Measurements from ENCODE around the gene HOXC5.

HOXC5 gene

DNA sequence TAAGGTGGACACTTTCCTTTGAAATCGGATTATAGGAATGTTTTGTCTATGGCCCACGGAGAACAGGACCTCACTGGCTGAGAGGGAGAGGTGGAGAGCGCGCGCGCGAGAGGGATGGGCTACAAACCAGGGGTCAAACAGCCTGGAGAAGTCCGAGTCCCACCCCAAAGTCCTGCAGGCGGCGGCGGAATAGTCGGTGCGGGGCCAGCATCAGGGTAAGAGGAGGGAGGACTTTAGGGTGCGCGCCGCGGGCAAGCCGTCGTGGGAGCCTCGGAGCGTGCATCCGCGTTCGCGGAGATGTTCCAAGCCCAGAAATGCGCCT, 27.4 kb upstream of the HOXC5 start:
- Histone ChIP-seq H3K27me3 (ENCODE audit: control insufficient read depth, insufficient read depth, low read length) (peaks cover 95% of the 10 kb centered on the region), H3K9ac (ENCODE audit: low read depth, low read length) (no peak overlapping the region), H3K4me3 (ENCODE audit: low read depth, low read length) (peak overlapping the region; percentile 18), H3K9me3 (ENCODE audit: control insufficient read depth, insufficient read depth, low read length) (no peaks in the 10 kb centered on the region), H3K36me3 (ENCODE audit: control insufficient read depth, insufficient read depth, low read length) (no peaks in the 10 kb centered on the region), H3K4me1 (ENCODE audit: control insufficient read depth, insufficient read depth, low read length) (no peaks in the 10 kb centered on the region)

DNA sequence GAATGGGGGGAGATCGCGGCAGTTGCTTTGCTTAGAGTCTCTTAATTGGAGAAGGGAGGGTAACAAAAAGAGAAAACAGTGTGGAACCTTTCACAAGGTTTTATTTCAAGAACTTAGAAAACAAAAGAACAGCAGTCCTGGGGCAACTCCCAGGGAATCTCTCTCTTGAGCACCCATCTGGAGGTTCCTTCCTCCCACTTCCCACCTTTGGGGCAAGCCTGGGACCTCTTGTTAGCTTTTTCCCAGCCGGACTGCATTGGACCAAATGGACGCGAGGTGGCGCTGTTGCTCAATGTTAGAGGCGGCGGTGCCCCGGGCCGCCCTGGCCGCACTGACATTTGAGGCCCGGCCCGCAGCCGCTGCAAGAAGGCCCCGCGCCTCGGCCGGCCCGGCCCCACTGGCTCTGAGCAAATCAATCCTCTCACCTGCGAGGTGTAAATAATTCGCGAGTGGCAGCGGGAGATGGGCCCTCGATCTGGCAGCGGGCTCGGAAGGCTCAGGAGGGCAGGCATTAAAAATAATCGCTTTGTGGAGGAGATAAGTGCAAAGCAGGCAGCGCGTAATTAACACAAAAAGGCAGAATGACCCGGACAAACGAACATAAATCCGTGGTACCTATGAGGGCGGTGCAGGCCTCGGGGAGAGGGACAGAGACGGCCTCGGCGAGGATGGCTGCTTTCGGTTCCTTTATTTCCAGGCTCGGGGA, 26.8 kb upstream of the HOXC5 start:
- Histone ChIP-seq H3K27me3 (ENCODE audit: control insufficient read depth, insufficient read depth, low read length) (peaks cover 95% of the 10 kb centered on the region), H3K36me3 (ENCODE audit: control insufficient read depth, insufficient read depth, low read length) (no peaks in the 10 kb centered on the region), H3K4me1 (ENCODE audit: control insufficient read depth, insufficient read depth, low read length) (no peaks in the 10 kb centered on the region), H3K9ac (ENCODE audit: low read depth, low read length) (no peak overlapping the region), H3K4me3 (ENCODE audit: low read depth, low read length) (peak overlapping the region; percentile 32), H3K9me3 (ENCODE audit: control insufficient read depth, insufficient read depth, low read length) (no peaks in the 10 kb centered on the region)

- Histone ChIP-seq H3K4me3 (ENCODE audit: low read depth, low read length) (peak overlapping the region; percentile 32), H3K27me3 (ENCODE audit: control insufficient read depth, insufficient read depth, low read length) (peaks cover 95% of the 10 kb centered on the region), H3K9ac (ENCODE audit: low read depth, low read length) (no peak overlapping the region)
Observed at GRCh38 chr12:54006559-54007220, 26.2 kb upstream of the HOXC5 start.

DNA sequence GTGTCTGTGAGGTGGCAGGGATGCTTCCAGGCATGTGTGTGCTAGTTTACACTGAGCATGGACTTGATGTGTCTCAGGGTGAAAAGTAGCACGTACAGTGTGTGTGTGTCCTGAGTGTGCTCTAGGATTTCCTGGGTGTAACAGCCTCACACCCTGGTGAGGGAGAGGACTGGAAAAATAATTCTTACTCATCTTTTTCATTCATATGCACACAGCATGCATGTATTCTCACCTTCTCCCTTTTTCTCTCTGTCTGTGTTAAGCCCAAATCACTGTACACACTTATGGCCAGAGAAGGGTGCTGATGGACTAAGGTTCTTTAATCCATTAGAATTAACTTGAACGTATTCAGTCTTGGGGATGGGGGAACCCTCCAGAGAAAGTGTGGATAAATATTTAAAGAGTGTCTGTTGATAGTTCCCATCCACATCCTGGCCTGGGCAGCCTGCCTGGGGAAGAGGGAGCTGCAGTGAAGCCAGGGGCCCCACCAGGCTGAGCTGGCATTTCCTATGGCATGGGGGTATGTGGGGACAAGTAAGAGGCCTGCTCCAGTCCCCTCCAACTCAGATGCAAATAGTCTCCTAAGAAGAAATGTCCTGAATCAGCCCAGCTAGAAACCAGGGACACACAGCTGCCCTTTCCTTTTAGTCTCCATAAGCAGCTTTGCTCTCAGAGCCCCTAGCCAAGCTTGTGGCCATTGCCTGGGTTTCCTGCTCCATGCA, 25.2 kb upstream of the HOXC5 start:
- Histone ChIP-seq H3K27me3 (ENCODE audit: control insufficient read depth, insufficient read depth, low read length) (peaks cover 95% of the 10 kb centered on the region), H3K4me1 (ENCODE audit: control insufficient read depth, insufficient read depth, low read length) (no peaks in the 10 kb centered on the region), H3K36me3 (ENCODE audit: control insufficient read depth, insufficient read depth, low read length) (no peaks in the 10 kb centered on the region), H3K9ac (ENCODE audit: low read depth, low read length) (no peak overlapping the region), H3K9me3 (ENCODE audit: control insufficient read depth, insufficient read depth, low read length) (no peaks in the 10 kb centered on the region), H3K4me3 (ENCODE audit: low read depth, low read length) (peak overlapping the region; percentile 32)

More at GRCh38 chr12:54006559-54007220, 26.2 kb upstream of the HOXC5 start:
- Histone ChIP-seq H3K9me3 (ENCODE audit: control insufficient read depth, insufficient read depth, low read length) (no peaks in the 10 kb centered on the region), H3K4me1 (ENCODE audit: control insufficient read depth, insufficient read depth, low read length) (no peaks in the 10 kb centered on the region), H3K36me3 (ENCODE audit: control insufficient read depth, insufficient read depth, low read length) (no peaks in the 10 kb centered on the region)

- Histone ChIP-seq H3K4me3 (ENCODE audit: low read depth, low read length) (no peak overlapping the region), H3K4me1 (ENCODE audit: control insufficient read depth, insufficient read depth, low read length) (no peaks in the 10 kb centered on the region), H3K9ac (ENCODE audit: low read depth, low read length) (no peak overlapping the region), H3K27me3 (ENCODE audit: control insufficient read depth, insufficient read depth, low read length) (peaks cover 95% of the 10 kb centered on the region), H3K36me3 (ENCODE audit: control insufficient read depth, insufficient read depth, low read length) (no peaks in the 10 kb centered on the region), H3K9me3 (ENCODE audit: control insufficient read depth, insufficient read depth, low read length) (no peaks in the 10 kb centered on the region)
Observed at GRCh38 chr12:54008260-54008552, 24.6 kb upstream of the HOXC5 start.

GRCh38 chr12:54009171-54010052, 23.4 kb upstream of the HOXC5 start:
- H3K27me3 ChIP-seq (ENCODE audit: control insufficient read depth, insufficient read depth, low read length): peaks cover 95% of the 10 kb centered on the region
- H3K4me3 ChIP-seq (ENCODE audit: low read depth, low read length): peak overlapping the region; percentile 32
- no peak overlapping the region for H3K9ac ChIP-seq (ENCODE audit: low read depth, low read length)
- no peaks in the 10 kb centered on the region for H3K36me3 ChIP-seq (ENCODE audit: control insufficient read depth, insufficient read depth, low read length)
- H3K9me3 ChIP-seq (ENCODE audit: control insufficient read depth, insufficient read depth, low read length): no peaks in the 10 kb centered on the region
- no peaks in the 10 kb centered on the region for H3K4me1 ChIP-seq (ENCODE audit: control insufficient read depth, insufficient read depth, low read length)

GRCh38 chr12:54010053-54010971, 22.5 kb upstream of the HOXC5 start:
- H3K36me3 ChIP-seq (ENCODE audit: control insufficient read depth, insufficient read depth, low read length): no peaks in the 10 kb centered on the region
- no peaks in the 10 kb centered on the region for H3K4me1 ChIP-seq (ENCODE audit: control insufficient read depth, insufficient read depth, low read length)
- H3K9ac ChIP-seq (ENCODE audit: low read depth, low read length): no peak overlapping the region
- H3K4me3 ChIP-seq (ENCODE audit: low read depth, low read length): no peak overlapping the region
- H3K27me3 ChIP-seq (ENCODE audit: control insufficient read depth, insufficient read depth, low read length): peaks cover 95% of the 10 kb centered on the region
- no peaks in the 10 kb centered on the region for H3K9me3 ChIP-seq (ENCODE audit: control insufficient read depth, insufficient read depth, low read length)

DNA sequence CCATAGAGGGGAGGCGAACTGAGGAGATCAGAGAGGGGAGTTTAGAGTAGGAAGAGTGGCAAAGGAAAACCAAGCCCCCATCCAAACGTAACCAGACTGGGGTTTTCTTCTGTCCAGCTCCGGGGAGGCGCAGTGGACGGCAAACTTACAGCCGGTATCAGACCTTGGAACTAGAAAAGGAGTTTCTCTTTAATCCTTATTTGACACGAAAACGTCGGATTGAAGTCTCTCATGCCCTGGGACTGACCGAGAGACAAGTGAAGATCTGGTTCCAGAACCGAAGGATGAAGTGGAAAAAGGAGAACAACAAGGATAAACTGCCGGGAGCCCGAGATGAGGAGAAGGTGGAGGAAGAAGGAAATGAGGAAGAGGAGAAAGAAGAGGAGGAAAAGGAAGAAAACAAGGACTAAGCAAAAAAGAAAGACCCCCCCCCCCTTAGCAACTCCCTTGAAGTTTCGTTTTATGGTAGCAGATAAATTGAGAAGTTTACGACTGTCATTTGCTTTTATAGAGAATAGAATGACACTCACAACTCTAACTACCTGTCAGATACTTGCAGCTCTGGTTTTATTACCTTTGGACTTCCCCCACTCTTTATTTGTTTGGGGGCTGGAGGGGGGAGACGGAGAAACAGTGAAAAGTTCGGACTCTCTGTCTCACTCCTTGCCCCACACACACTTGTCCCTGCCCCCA, 21.7 kb upstream of the HOXC5 start:
- H3K9me3 ChIP-seq (ENCODE audit: control insufficient read depth, insufficient read depth, low read length): no peaks in the 10 kb centered on the region
- H3K27me3 ChIP-seq (ENCODE audit: control insufficient read depth, insufficient read depth, low read length): peaks cover 95% of the 10 kb centered on the region
- H3K36me3 ChIP-seq (ENCODE audit: control insufficient read depth, insufficient read depth, low read length): no peaks in the 10 kb centered on the region
- no peaks in the 10 kb centered on the region for H3K4me1 ChIP-seq (ENCODE audit: control insufficient read depth, insufficient read depth, low read length)
- no peak overlapping the region for H3K9ac ChIP-seq (ENCODE audit: low read depth, low read length)
- no peak overlapping the region for H3K4me3 ChIP-seq (ENCODE audit: low read depth, low read length)

- Histone ChIP-seq H3K27me3 (ENCODE audit: control insufficient read depth, insufficient read depth, low read length) (peaks cover 95% of the 10 kb centered on the region), H3K36me3 (ENCODE audit: control insufficient read depth, insufficient read depth, low read length) (no peaks in the 10 kb centered on the region), H3K4me3 (ENCODE audit: low read depth, low read length) (no peak overlapping the region), H3K9me3 (ENCODE audit: control insufficient read depth, insufficient read depth, low read length) (no peaks in the 10 kb centered on the region), H3K9ac (ENCODE audit: low read depth, low read length) (no peak overlapping the region), H3K4me1 (ENCODE audit: control insufficient read depth, insufficient read depth, low read length) (no peaks in the 10 kb centered on the region)
Observed at GRCh38 chr12:54011665-54012532, 21.0 kb upstream of the HOXC5 start.

Data from iPS-15b (cell line).